ENCODE measurements around the gene IRF1. TPM values are rescaled to one million over a fixed set of nuclear protein-coding genes. Genes with fewer than 3 reads are reported as not detected.

Gene IRF1
- total RNA-seq, 1 donor from 2014 or later: 2.9 TPM

- no peaks in the 10 kb centered on the region for H3K36me3 ChIP-seq (ENCODE audit: control insufficient read depth, insufficient read depth, low read length)
- no peak for FAIRE-seq
- no peak for TF ChIP-seq CTCF (IDR thresholded peaks at IDR 0.05; ENCODE audit: insufficient read depth, low read length, severe bottlenecking)
- no peak for DNase-seq (ENCODE audit: low read depth)
- no peak overlapping the region for H3K4me3 ChIP-seq (ENCODE audit: low read depth, low read length)
- no peaks in the 10 kb centered on the region for H3K27me3 ChIP-seq (ENCODE audit: control insufficient read depth, insufficient read depth, low read length)
Measured at GRCh38 chr5:132464156-132464939, 26.2 kb downstream of the IRF1 start.

- FAIRE-seq (no peak), DNase-seq (ENCODE audit: low read depth) (no peak)
- Histone ChIP-seq H3K4me3 (ENCODE audit: low read depth, low read length) (no peak overlapping the region), H3K27me3 (ENCODE audit: control insufficient read depth, insufficient read depth, low read length) (no peaks in the 10 kb centered on the region), H3K36me3 (ENCODE audit: control insufficient read depth, insufficient read depth, low read length) (no peaks in the 10 kb centered on the region)
- TF ChIP-seq CTCF (IDR thresholded peaks at IDR 0.05; ENCODE audit: insufficient read depth, low read length, severe bottlenecking): no peak
Measured at GRCh38 chr5:132463811-132464155, 26.8 kb downstream of the IRF1 start.

- H3K27me3 ChIP-seq (ENCODE audit: control insufficient read depth, insufficient read depth, low read length): no peaks in the 10 kb centered on the region
- TF ChIP-seq CTCF (IDR thresholded peaks at IDR 0.05; ENCODE audit: insufficient read depth, low read length, severe bottlenecking): no peak
- DNase-seq (ENCODE audit: low read depth) (no peak), FAIRE-seq (no peak)
- H3K36me3 ChIP-seq (ENCODE audit: control insufficient read depth, insufficient read depth, low read length): no peaks in the 10 kb centered on the region
- H3K4me3 ChIP-seq (ENCODE audit: low read depth, low read length): no peak overlapping the region
Measured at GRCh38 chr5:132462856-132463745, 27.5 kb downstream of the IRF1 start.

GRCh38 chr5:132462333-132462732 lies 28.2 kb downstream of the IRF1 start:
- Histone ChIP-seq H3K4me3 (ENCODE audit: low read depth, low read length) (no peak overlapping the region), H3K27me3 (ENCODE audit: control insufficient read depth, insufficient read depth, low read length) (no peaks in the 10 kb centered on the region), H3K36me3 (ENCODE audit: control insufficient read depth, insufficient read depth, low read length) (no peaks in the 10 kb centered on the region)
- DNase-seq (ENCODE audit: low read depth): no peak
- no peak for TF ChIP-seq CTCF (IDR thresholded peaks at IDR 0.05; ENCODE audit: insufficient read depth, low read length, severe bottlenecking)
- FAIRE-seq: no peak

- Histone ChIP-seq H3K36me3 (ENCODE audit: control insufficient read depth, insufficient read depth, low read length) (no peaks in the 10 kb centered on the region), H3K27me3 (ENCODE audit: control insufficient read depth, insufficient read depth, low read length) (no peaks in the 10 kb centered on the region), H3K4me3 (ENCODE audit: low read depth, low read length) (no peak overlapping the region)
- TF ChIP-seq CTCF (IDR thresholded peaks at IDR 0.05; ENCODE audit: insufficient read depth, low read length, severe bottlenecking): no peak
- FAIRE-seq (no peak), DNase-seq (ENCODE audit: low read depth) (no peak)
Measured at GRCh38 chr5:132461569-132462070, 29.0 kb downstream of the IRF1 start.

Measured in bronchial epithelial cell (primary cell).